ENCODE measurements around the gene TBC1D3C.
"Not testable (repeated sequence)": the region's sequence is repeated elsewhere in the genome, so short reads cannot be mapped to it uniquely, and the experiment has no call there.

Gene TBC1D3C

DNA sequence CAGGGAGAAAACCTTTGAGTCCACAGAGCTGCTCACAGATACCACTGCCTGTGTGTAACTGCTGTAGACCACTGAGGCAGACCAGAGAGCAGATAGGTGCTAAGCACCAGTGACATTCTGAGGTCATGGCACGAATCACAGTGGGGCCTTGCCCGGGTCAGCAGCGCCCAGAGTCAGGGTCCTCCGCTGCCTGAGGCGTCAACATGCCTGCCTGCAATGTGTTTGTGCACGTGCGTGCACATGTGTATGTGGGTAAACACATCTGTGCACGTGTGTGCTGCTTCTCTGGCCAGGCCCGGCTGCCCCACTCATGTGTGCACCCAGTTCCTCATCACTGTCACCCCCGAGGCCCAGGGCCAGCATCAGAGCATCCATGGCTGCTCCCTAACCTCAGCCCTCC is at the start of gene TBC1D3C:
TSS of gene TBC1D3C (minus strand) at position 101 of the 400 bp plus-strand sequence. CDS start 1,568 bp downstream, outside the sequence.
- not testable (repeated sequence) for DNase-seq (ENCODE audit: low read depth in 2 of 2)

DNA sequence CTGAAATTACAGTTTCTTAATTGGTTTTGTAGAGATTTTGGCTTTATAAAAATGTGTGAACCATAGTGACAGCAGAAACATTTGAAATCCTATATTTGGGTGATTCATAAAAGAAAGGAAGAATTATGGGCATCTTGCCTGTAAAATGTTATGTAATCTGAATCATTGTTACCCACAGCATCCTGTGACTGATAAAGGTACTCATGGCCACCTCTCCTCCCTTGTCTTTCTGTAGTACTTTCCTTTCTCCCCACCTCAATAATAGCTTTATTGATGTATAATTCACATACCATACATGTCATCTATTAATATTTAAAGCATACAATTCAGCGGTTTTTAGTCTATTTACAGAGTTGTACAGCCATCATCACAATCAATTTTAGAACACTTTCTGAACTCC is 30.8 kb upstream of the TBC1D3C start:
- not testable (repeated sequence) for DNase-seq (ENCODE audit: low read depth in 2 of 2)

DNA sequence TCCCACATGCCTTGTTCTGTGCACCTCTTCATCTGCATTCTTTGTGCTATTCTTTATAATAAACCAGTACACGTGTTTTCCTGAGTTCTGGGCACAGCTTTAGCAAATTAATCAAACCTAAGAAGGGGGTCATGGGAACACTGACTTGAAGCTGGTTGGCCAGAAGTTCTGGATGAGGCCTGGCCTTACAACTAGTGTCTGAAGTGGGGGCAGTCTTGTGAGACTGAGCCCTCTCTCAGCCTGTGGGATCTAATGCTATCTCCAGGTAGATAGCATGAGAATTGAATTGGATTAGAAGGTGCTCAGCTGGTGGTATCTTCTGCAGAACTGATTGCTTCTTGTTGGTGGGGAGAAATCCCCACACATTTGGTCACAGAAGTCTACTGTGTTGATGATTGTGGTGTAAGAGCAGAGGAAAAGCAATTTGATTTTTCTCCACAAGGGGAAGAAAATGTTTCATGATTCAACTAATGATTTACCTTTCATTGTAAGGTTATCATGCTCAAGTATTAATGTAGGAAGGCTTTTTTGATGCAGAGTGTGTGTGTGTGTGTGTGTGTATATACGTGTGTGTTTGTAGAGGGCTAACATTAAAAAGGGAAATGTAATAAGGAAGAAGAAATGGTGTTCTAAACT is 25.7 kb upstream of the TBC1D3C start:
- DNase-seq (ENCODE audit: low read depth in 2 of 2) = not testable (repeated sequence)

DNA sequence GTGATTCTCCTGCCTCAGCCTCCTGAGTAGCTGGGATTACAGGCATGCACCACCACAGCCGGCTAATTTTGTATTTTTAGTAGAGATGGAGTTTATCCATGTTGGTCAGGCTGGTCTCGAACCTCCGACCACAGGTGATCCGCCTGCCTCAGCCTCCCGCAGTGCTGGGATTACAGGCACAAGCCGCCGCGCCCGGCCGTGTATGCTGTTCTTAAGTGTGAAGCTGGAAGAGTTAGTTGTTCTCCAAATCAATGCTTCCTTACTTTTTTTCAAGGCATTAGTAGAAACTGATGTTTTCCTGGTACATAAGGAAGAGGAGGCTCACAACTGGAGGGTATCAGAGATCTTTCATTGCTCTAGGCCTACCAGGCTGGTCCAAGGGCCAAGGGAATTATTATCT is 19.7 kb upstream of the TBC1D3C start:
- DNase-seq (ENCODE audit: low read depth in 2 of 2) = not testable (repeated sequence)

DNA sequence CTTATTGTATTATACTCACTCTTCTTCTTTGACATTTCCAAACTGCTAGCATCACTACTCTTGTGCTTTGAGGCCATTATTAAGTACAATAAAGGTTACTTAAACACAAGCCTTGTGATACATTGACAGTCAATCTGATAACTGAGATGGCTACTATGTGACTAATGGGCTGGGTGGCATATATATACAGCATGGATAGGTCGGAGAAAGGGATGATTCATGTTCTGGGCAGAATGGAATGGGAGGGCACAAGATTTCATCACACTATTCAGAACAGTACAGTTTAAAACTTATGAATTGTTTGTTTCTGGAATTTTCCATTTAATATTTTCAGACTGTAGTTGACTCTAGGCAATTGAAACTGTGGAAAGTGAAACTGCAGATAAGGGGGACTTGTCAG is 18.9 kb upstream of the TBC1D3C start:
- not testable (repeated sequence) for DNase-seq (ENCODE audit: low read depth in 2 of 2)
